ENCODE measurements around the gene TRIM7.

GRCh38 chr5:181161534-181162175 lies 43.3 kb downstream of the TRIM7 start:
- TF ChIP-seq POLR2AphosphoS5 (IDR thresholded peaks at IDR 0.05; ENCODE audit: low read depth, low read length): no peak
- no peak for TF ChIP-seq POLR2A (IDR thresholded peaks at IDR 0.05; ENCODE audit: low read depth, low read length)
